ENCODE data around the gene ATP6V0D1. TPM values are rescaled to one million over a fixed set of nuclear protein-coding genes. Genes with fewer than 3 reads are reported as not detected.

ATP6V0D1 gene
- total RNA-seq, 3 donors from 2014 or later (not counting 1 experiment from before 2014, with no cell fraction given) = 76.0 to 84.9 (median 83.3) TPM

GRCh38 chr16:67404740-67405226, 76.2 kb downstream of the ATP6V0D1 start:
- peaks cover 0 to 4% of the 10 kb centered on the region in 2 donors for H3K4me1 Mint-ChIP-seq
- no peak overlapping the region for H3K27ac Mint-ChIP-seq
- Histone ChIP-seq H3K9me3 (ENCODE audit: control insufficient read depth, insufficient read depth, low read length) (no peaks in the 10 kb centered on the region), H3K27me3 (ENCODE audit: control insufficient read depth, insufficient read depth, low read length) (no peaks in the 10 kb centered on the region), H3K4me1 (ENCODE audit: control insufficient read depth, insufficient read depth, low read length) (no peaks in the 10 kb centered on the region), H3K4me3 (ENCODE audit: low read length) (no peak overlapping the region), H3K27ac (ENCODE audit: low read length) (no peak overlapping the region), H3K36me3 (ENCODE audit: control insufficient read depth, insufficient read depth, low read length) (no peaks in the 10 kb centered on the region)
- no peak overlapping the region for H3K4me3 Mint-ChIP-seq
- TF ChIP-seq CTCF (IDR thresholded peaks at IDR 0.05) = no peak
- H3K36me3 Mint-ChIP-seq = no peaks in the 10 kb centered on the region
- ATAC-seq (no peak), DNase-seq (no peak)
- no peaks in the 10 kb centered on the region for H3K9me3 Mint-ChIP-seq
- intact Hi-C loops (cut with micrococcal nuclease) = no loop called here
- H3K27me3 Mint-ChIP-seq (ENCODE audit: low read depth in 2 of 2) = peaks cover 0 to 5% of the 10 kb centered on the region in 2 donors
- WGBS (ENCODE audit: insufficient coverage) = 98% methylated on average over 5 of the region's 5 CpGs

- intact Hi-C loops (cut with micrococcal nuclease) = no loop called here
- DNase-seq (no peak), ATAC-seq (no peak)
- H3K36me3 Mint-ChIP-seq = no peaks in the 10 kb centered on the region
- no peaks in the 10 kb centered on the region for H3K27me3 ChIP-seq (ENCODE audit: control insufficient read depth, insufficient read depth, low read length)
- no peak for TF ChIP-seq CTCF (IDR thresholded peaks at IDR 0.05)
- no peak overlapping the region for H3K4me3 ChIP-seq (ENCODE audit: low read length)
- H3K27ac ChIP-seq (ENCODE audit: low read length) = no peak overlapping the region
- no peaks in the 10 kb centered on the region for H3K36me3 ChIP-seq (ENCODE audit: control insufficient read depth, insufficient read depth, low read length)
- H3K9me3 Mint-ChIP-seq = no peaks in the 10 kb centered on the region
- H3K4me1 ChIP-seq (ENCODE audit: control insufficient read depth, insufficient read depth, low read length) = peaks cover 5% of the 10 kb centered on the region
- H3K27me3 Mint-ChIP-seq (ENCODE audit: low read depth in 2 of 2) = peaks cover 0 to 5% of the 10 kb centered on the region in 2 donors
- no peak overlapping the region for H3K27ac Mint-ChIP-seq
- peaks cover 0 to 9% of the 10 kb centered on the region in 2 donors for H3K4me1 Mint-ChIP-seq
- WGBS (ENCODE audit: insufficient coverage) = 73% methylated on average over 12 of the region's 12 CpGs
- no peak overlapping the region for H3K4me3 Mint-ChIP-seq
- H3K9me3 ChIP-seq (ENCODE audit: control insufficient read depth, insufficient read depth, low read length) = no peaks in the 10 kb centered on the region
These were observed 76.9 kb downstream of the ATP6V0D1 start for GRCh38 chr16:67403976-67404555.

- Mint-ChIP-seq H3K4me3 (no peak overlapping the region), H3K27me3 (ENCODE audit: low read depth in 2 of 2) (peaks cover 0 to 10% of the 10 kb centered on the region in 2 donors), H3K27ac (no peak overlapping the region), H3K36me3 (no peaks in the 10 kb centered on the region), H3K4me1 (peaks cover 0 to 9% of the 10 kb centered on the region in 2 donors), H3K9me3 (no peaks in the 10 kb centered on the region)
- Histone ChIP-seq H3K27me3 (ENCODE audit: control insufficient read depth, insufficient read depth, low read length) (peaks cover 3% of the 10 kb centered on the region), H3K36me3 (ENCODE audit: control insufficient read depth, insufficient read depth, low read length) (no peaks in the 10 kb centered on the region), H3K27ac (ENCODE audit: low read length) (no peak overlapping the region), H3K9me3 (ENCODE audit: control insufficient read depth, insufficient read depth, low read length) (no peaks in the 10 kb centered on the region), H3K4me1 (ENCODE audit: control insufficient read depth, insufficient read depth, low read length) (peaks cover 6% of the 10 kb centered on the region), H3K4me3 (ENCODE audit: low read length) (no peak overlapping the region)
- DNase-seq (no peak), ATAC-seq (no peak)
- no peak for TF ChIP-seq CTCF (IDR thresholded peaks at IDR 0.05)
- 91% methylated on average over 14 of the region's 14 CpGs for WGBS (ENCODE audit: insufficient coverage)
- intact Hi-C loops (cut with micrococcal nuclease) = no loop called here
These were observed 80.1 kb downstream of the ATP6V0D1 start for GRCh38 chr16:67400901-67401300.

Measured in natural killer cell (primary cell).